AG04449 (cell line): ENCODE results near the gene DLG1.

ENCODE experiments used
- CTCF ChIA-PET: fragments of 350-600 bp; formaldehyde crosslinking; extraction: SDS; loops from one replicate; lab custom pipeline; 2021; ENCODE audit warnings: antibody characterized with exemption; lab: Yijun Ruan, JAX
- POLR2A ChIA-PET: fragments of 400-600, 350-600 bp; formaldehyde crosslinking; extraction: SDS; loops from one replicate; lab custom pipeline; 2020; ENCODE audit warnings: antibody characterized with exemption, inconsistent platforms; lab: Yijun Ruan, JAX
- DNase-seq: peaks from one replicate; pipeline ENCODE4 v3.0.0-alpha.2; 2010; ENCODE audit warnings: low read depth, low spot score
- H3K4me3 ChIP-seq: 2 replicates; pipeline ENCODE4 v1.5.1; 2011; ENCODE audit warnings: low read depth, mild to moderate bottlenecking, control low read depth, low read length
- TF ChIP-seq, protein P1 (sequence below): IDR thresholded peaks from one replicate; pipeline ENCODE4 v1.5.1; 2011; ENCODE audit warnings: mild to moderate bottlenecking, moderate library complexity, low read length, control low read depth, inconsistent platforms; ENCODE audit not compliant: insufficient read depth; ENCODE audit errors: missing control alignments

The DLG1 gene

DNA sequence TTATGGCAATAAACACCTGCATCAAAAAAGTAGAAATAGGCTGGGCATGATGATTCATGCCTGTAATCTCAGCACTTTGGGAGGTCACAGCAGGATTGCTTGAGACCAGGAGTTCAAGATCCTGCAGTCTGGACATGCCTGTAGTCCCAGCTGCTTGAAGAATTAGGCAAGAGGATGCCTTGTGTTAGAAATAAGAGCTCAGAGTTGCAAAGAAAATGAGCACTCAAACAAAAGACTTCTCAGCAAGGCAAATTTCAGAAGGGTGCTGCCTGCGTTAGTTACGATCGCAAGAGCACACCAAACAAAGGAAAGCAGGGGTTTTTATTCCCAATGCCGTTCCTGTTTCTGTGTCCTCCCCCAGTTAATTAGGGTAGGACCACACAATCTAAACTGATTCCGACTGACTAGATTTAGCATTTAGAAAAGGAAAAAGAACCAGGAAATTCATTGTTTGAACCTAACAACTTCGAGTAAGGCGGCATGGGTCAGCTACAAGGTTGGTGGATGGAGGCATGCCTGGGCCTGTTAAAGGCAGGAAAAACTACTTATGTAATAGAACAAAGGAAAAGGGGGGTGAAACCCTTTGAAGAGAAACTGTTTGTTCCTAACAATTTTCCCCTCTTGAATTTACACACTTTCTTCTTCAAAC lies 55.5 kb downstream of the DLG1 start:
- ChIA-PET POLR2A (no interaction called here), CTCF (interaction anchor here (0.7 to 2.2 kb wide), 5 partner anchors 13 to 267 kb away, joined by 3 to 22 read pairs (median 4); no protein-coding TSS in a partner anchor)
- TF ChIP-seq, protein P1, sequence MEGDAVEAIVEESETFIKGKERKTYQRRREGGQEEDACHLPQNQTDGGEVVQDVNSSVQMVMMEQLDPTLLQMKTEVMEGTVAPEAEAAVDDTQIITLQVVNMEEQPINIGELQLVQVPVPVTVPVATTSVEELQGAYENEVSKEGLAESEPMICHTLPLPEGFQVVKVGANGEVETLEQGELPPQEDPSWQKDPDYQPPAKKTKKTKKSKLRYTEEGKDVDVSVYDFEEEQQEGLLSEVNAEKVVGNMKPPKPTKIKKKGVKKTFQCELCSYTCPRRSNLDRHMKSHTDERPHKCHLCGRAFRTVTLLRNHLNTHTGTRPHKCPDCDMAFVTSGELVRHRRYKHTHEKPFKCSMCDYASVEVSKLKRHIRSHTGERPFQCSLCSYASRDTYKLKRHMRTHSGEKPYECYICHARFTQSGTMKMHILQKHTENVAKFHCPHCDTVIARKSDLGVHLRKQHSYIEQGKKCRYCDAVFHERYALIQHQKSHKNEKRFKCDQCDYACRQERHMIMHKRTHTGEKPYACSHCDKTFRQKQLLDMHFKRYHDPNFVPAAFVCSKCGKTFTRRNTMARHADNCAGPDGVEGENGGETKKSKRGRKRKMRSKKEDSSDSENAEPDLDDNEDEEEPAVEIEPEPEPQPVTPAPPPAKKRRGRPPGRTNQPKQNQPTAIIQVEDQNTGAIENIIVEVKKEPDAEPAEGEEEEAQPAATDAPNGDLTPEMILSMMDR: no peak
- H3K4me3 ChIP-seq: no peak overlapping the region
- DNase-seq: no peak

DNA sequence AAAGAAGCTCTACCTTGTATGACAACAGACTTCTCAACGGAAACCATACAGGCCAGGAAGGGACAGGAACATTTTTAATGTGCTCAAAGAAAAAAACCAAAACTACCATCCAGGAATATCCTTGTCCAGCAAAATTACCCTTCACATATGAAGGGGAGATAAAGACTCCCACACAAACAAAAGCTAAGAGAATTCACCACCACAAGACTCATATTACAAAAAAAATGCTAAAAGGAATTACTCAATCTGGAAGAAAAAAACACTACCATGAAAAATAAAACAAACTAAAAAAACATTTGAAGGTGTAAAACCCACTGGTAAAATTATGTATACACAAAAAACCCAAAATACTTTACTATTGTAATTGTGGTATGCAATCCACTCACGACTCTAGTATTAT lies 57.2 kb downstream of the DLG1 start:
- CTCF ChIA-PET: interaction anchor here (0.9 to 1.2 kb wide), 2 partner anchors 15 to 16 kb away, joined by 3 to 5 read pairs; no protein-coding TSS in a partner anchor
- POLR2A ChIA-PET: no interaction called here
- TF ChIP-seq, protein P1: no peak
- DNase-seq: no peak
- no peak overlapping the region for H3K4me3 ChIP-seq

DNA sequence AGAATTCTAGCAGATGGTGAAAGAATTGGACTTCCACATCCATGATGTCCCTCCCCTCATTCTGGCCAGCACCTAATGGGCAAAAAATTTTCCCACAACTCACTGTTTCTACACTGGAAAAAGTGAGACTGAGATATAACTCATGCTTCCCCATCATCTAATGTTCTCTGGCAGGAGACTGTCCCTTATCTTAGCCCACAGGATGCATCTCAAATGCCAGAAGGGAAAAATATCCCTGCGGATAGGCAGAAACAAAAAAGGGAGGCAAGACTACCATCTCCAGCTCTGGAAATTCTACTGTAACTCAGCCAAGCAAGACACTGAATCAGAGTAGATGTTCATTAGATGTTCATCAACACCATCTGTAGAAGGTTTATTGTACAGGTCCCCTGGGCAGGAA lies 58.6 kb downstream of the DLG1 start:
- TF ChIP-seq, protein P1: no peak
- DNase-seq: no peak
- no peak overlapping the region for H3K4me3 ChIP-seq
- ChIA-PET POLR2A (no interaction called here), CTCF (interaction anchor here (1.4 kb wide), 1 partner anchor 270 kb away, joined by 6 read pairs; no protein-coding TSS in a partner anchor)

DNA sequence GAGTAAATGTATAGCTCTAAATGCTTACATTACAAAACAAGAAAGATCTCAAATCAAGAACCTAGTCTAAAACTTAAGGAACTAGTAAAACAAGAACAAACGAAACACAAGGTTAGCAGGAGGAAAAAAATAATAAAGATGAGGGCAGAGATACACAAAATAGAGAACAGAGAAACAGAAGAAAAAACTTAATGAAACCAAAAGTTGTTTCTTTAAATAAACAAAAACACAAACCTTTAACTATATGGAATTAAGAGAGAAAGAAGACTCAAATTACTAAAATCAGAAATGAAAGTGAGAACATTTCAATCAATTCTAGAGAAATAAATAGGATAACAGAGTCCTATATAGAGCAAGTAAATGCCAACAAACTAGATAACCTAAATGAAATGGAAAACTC lies 59.6 kb downstream of the DLG1 start:
- TF ChIP-seq, protein P1: no peak
- no peak for DNase-seq
- ChIA-PET CTCF (interaction anchor here (0.7 to 5.9 kb wide), 3 partner anchors 17 to 288 kb away, joined by 3 to 51 read pairs (median 3); no protein-coding TSS in a partner anchor), POLR2A (no interaction called here)
- H3K4me3 ChIP-seq: no peak overlapping the region

DNA sequence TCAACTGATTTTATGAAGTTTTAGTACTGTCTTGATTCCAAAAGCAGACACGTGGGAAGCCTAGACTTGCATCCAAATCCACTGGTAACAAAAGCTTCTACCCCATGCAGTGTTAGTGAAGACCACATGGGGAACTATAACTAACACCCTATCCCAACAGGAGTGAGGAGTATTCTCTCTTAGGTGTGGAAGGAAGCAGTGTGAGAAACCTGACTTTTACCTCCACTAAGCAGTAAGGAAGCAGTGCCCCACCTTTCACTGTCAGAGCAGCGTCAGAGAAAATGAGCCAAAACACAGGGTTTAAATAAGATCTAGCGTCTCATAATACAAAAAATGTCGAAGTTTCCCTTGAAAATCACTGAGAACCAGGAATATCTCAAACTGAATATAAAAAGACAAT lies 60.5 kb downstream of the DLG1 start:
- ChIA-PET POLR2A (no interaction called here), CTCF (interaction anchor here (0.6 to 5.9 kb wide), 8 partner anchors 8 to 298 kb away, joined by 3 to 51 read pairs (median 4); no protein-coding TSS in a partner anchor)

DNA sequence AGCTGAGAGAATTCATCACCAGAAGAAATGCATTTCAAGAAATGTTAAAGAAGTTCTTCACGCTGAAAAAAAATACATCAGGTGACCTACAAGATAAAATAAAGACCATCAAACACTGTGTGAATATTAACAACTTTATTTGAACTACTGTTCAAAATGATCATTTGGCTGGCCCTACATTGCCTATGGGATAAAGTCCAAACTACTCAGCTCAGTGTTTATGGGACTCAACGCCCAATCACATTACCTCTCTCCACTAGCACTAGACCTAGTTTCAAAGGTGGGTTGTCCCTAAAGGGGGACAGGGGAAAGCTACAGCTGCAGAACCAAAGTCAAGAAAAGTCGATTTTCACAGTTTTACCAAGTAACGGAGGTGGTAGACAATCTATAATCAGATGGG lies 62.0 kb downstream of the DLG1 start:
- no peak for DNase-seq
- ChIA-PET CTCF (interaction anchor here (0.8 to 5.9 kb wide), 7 partner anchors 10 to 274 kb away, joined by 3 to 51 read pairs (median 4); no protein-coding TSS in a partner anchor), POLR2A (no interaction called here)
- no peak overlapping the region for H3K4me3 ChIP-seq
- TF ChIP-seq, protein P1: no peak

More for the DNA sequence above, 60.5 kb downstream of the DLG1 start:
- TF ChIP-seq, protein P1: no peak
- H3K4me3 ChIP-seq: no peak overlapping the region
- no peak for DNase-seq
